Astrocyte (in vitro differentiated cells and primary cell): ENCODE measurements around the gene DOCK2. TPM values are rescaled to one million over a fixed set of nuclear protein-coding genes. Genes with fewer than 3 reads are reported as not detected.

Source experiments
- DNase-seq: peaks from one replicate; pipeline ENCODE4 v3.0.0-alpha.2; 2010; ENCODE audit warnings: low read depth
- FAIRE-seq: peaks from 2 replicates; lab custom pipeline; 2011; peaks lifted over from hg19 to GRCh38; lab: Jason Lieb, UNC
- H2AFZ ChIP-seq: 2 replicates; pipeline ENCODE4 v1.6.0; 2012; ENCODE audit warnings: low read depth, low read length, inconsistent platforms
- H3K27ac ChIP-seq: 2 replicates; pipeline ENCODE4 v1.5.1; 2011; ENCODE audit warnings: low read depth, low read length, inconsistent platforms
- H3K27me3 ChIP-seq: 2 replicates; pipeline ENCODE4 v1.6.0; 2011; ENCODE audit warnings: low read length, inconsistent platforms; ENCODE audit not compliant: insufficient read depth
- H3K36me3 ChIP-seq: 2 replicates; pipeline ENCODE4 v1.5.1; 2011; ENCODE audit warnings: low read length, inconsistent platforms; ENCODE audit not compliant: insufficient read depth
- H3K4me1 ChIP-seq: 2 replicates; pipeline ENCODE4 v1.5.1; 2011; ENCODE audit warnings: low read length, inconsistent platforms; ENCODE audit not compliant: insufficient read depth
- H3K4me2 ChIP-seq: 2 replicates; pipeline ENCODE4 v1.6.0; 2012; ENCODE audit warnings: low read length, inconsistent platforms
- H3K4me3 ChIP-seq: 2 replicates; pipeline ENCODE4 v1.5.1; 2011; ENCODE audit warnings: low read depth, mild to moderate bottlenecking, low read length, inconsistent platforms; ENCODE audit not compliant: insufficient read depth
- H3K79me2 ChIP-seq: 2 replicates; pipeline ENCODE4 v1.6.0; 2012; ENCODE audit warnings: mild to moderate bottlenecking, low read length, inconsistent platforms; ENCODE audit not compliant: insufficient read depth
- H3K9ac ChIP-seq: 2 replicates; pipeline ENCODE4 v1.6.0; 2012; ENCODE audit warnings: mild to moderate bottlenecking, low read length, inconsistent platforms
- H3K9me3 ChIP-seq: 2 replicates; pipeline ENCODE4 v1.5.1; 2012; ENCODE audit warnings: low read depth, mild to moderate bottlenecking, low read length, inconsistent platforms; ENCODE audit not compliant: insufficient read depth
- H4K20me1 ChIP-seq: 2 replicates; pipeline ENCODE4 v1.6.0; 2012; ENCODE audit warnings: low read length, inconsistent platforms; ENCODE audit not compliant: insufficient read depth
- H3K27ac Mint-ChIP-seq: one replicate; pipeline ENCODE4 v1.8.0; 2021; ENCODE audit warnings: mild to moderate bottlenecking, mixed read lengths; ENCODE audit not compliant: unreplicated experiment
- H3K27me3 Mint-ChIP-seq: one replicate; pipeline ENCODE4 v1.8.0; 2021; ENCODE audit warnings: low read depth, mixed read lengths; ENCODE audit not compliant: unreplicated experiment
- H3K36me3 Mint-ChIP-seq: one replicate; pipeline ENCODE4 v1.8.0; 2021; ENCODE audit warnings: low read depth, mixed read lengths; ENCODE audit not compliant: unreplicated experiment
- H3K4me1 Mint-ChIP-seq: one replicate; pipeline ENCODE4 v1.8.0; 2021; ENCODE audit warnings: low read depth, mixed read lengths; ENCODE audit not compliant: unreplicated experiment
- H3K4me3 Mint-ChIP-seq: one replicate; pipeline ENCODE4 v1.8.0; 2021; ENCODE audit warnings: mild to moderate bottlenecking, moderate library complexity, mixed read lengths; ENCODE audit not compliant: unreplicated experiment
- H3K9me3 Mint-ChIP-seq: one replicate; pipeline ENCODE4 v1.8.0; 2021; ENCODE audit warnings: mild to moderate bottlenecking, mixed read lengths; ENCODE audit not compliant: unreplicated experiment
- CTCF ChIP-seq: IDR thresholded peaks from 2 replicates; pipeline ENCODE4 v1.5.1; 2011; ENCODE audit warnings: low read depth, mild to moderate bottlenecking, inconsistent platforms, low read length, moderate library complexity; ENCODE audit not compliant: insufficient read depth
- EZH2 ChIP-seq: IDR thresholded peaks from 2 replicates; pipeline ENCODE4 v1.6.1; 2012; ENCODE audit warnings: mild to moderate bottlenecking, low read length, inconsistent platforms; ENCODE audit not compliant: insufficient read depth
- total RNA-seq: library from RNA; stranded (reverse); gene quantifications from 2 replicates; pipeline ENCODE4 v1.2.1, GENCODE V29; 2021

DOCK2 gene
- total RNA-seq, 1 donor from 2014 or later, result 0.66 TPM

DNA sequence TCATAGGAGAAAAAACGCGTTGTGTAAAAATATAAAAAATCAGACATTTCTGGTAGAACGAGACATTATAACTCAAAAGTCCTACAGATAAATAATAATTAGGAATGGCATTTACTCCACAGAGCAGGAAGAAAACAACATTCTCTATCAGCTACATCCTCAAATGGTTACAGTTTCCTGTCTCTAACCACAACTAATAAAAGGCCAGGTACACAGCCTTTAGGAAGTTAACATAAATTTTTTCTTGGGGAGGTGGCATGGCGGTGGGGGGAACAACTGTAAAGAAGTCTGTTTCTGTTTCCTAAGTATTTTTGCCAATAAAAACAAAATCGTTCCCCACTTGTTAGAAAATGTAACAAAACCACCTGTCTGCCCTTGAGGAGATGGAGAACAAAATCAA, 298.7 kb downstream of the DOCK2 start:
- no peaks in the 10 kb centered on the region for H3K9me3 ChIP-seq
- TF ChIP-seq EZH2, result no peak
- no peak for TF ChIP-seq CTCF
- H3K36me3 Mint-ChIP-seq, result no peaks in the 10 kb centered on the region
- H3K4me3 ChIP-seq, result no peak overlapping the region
- peak; percentile 20 for FAIRE-seq
- H3K4me3 Mint-ChIP-seq, result no peak overlapping the region
- peaks cover 19% of the 10 kb centered on the region for H3K27me3 Mint-ChIP-seq
- H3K4me1 ChIP-seq, result peaks cover 5% of the 10 kb centered on the region
- H4K20me1 ChIP-seq, result no peaks in the 10 kb centered on the region
- H2AFZ ChIP-seq, result no peak overlapping the region
- H3K9ac ChIP-seq, result no peak overlapping the region
- H3K27me3 ChIP-seq, result no peaks in the 10 kb centered on the region
- H3K9me3 Mint-ChIP-seq, result peaks cover 5% of the 10 kb centered on the region
- H3K79me2 ChIP-seq, result peaks cover 31% of the 10 kb centered on the region
- DNase-seq, result no peak
- H3K27ac ChIP-seq, result no peak overlapping the region
- no peaks in the 10 kb centered on the region for H3K4me1 Mint-ChIP-seq
- H3K4me2 ChIP-seq, result no peak overlapping the region
- H3K36me3 ChIP-seq, result peaks cover 9% of the 10 kb centered on the region
- H3K27ac Mint-ChIP-seq, result no peak overlapping the region

GRCh38 chr5:169938439-169938838, 301.4 kb downstream of the DOCK2 start:
- Mint-ChIP-seq H3K9me3 (no peaks in the 10 kb centered on the region), H3K4me1 (no peaks in the 10 kb centered on the region), H3K36me3 (no peaks in the 10 kb centered on the region), H3K27me3 (peaks cover 8% of the 10 kb centered on the region), H3K4me3 (no peak overlapping the region), H3K27ac (no peak overlapping the region)
- peaks cover 47% of the 10 kb centered on the region for H3K79me2 ChIP-seq
- no peaks in the 10 kb centered on the region for H4K20me1 ChIP-seq
- TF ChIP-seq EZH2 (no peak), CTCF (no peak)
- no peak for DNase-seq
- peaks cover 5% of the 10 kb centered on the region for H3K4me1 ChIP-seq
- no peak overlapping the region for H3K4me2 ChIP-seq
- H3K27me3 ChIP-seq, result no peaks in the 10 kb centered on the region
- no peak overlapping the region for H3K9ac ChIP-seq
- no peak for FAIRE-seq
- no peak overlapping the region for H3K27ac ChIP-seq
- H2AFZ ChIP-seq, result no peak overlapping the region
- no peaks in the 10 kb centered on the region for H3K9me3 ChIP-seq
- no peak overlapping the region for H3K4me3 ChIP-seq
- H3K36me3 ChIP-seq, result peaks cover 4% of the 10 kb centered on the region

GRCh38 chr5:169939731-169940130, 302.7 kb downstream of the DOCK2 start:
- Mint-ChIP-seq H3K4me1 (no peaks in the 10 kb centered on the region), H3K27ac (no peak overlapping the region), H3K27me3 (peaks cover 7% of the 10 kb centered on the region), H3K4me3 (no peak overlapping the region), H3K9me3 (no peaks in the 10 kb centered on the region), H3K36me3 (no peaks in the 10 kb centered on the region)
- no peak overlapping the region for H3K9ac ChIP-seq
- no peaks in the 10 kb centered on the region for H3K27me3 ChIP-seq
- no peak overlapping the region for H2AFZ ChIP-seq
- H3K9me3 ChIP-seq, result no peaks in the 10 kb centered on the region
- H3K79me2 ChIP-seq, result peaks cover 60% of the 10 kb centered on the region
- no peaks in the 10 kb centered on the region for H4K20me1 ChIP-seq
- no peak overlapping the region for H3K27ac ChIP-seq
- peaks cover 5% of the 10 kb centered on the region for H3K4me1 ChIP-seq
- no peak overlapping the region for H3K4me2 ChIP-seq
- no peak for TF ChIP-seq CTCF
- TF ChIP-seq EZH2, result no peak
- H3K36me3 ChIP-seq, result no peaks in the 10 kb centered on the region
- DNase-seq, result no peak
- FAIRE-seq, result no peak
- H3K4me3 ChIP-seq, result no peak overlapping the region
